PFSK-1 (cell line): ENCODE data around the gene PLEKHM3.

Experiments
- FOXP2 ChIP-seq: optimal IDR thresholded peaks from 2 replicates; pipeline ENCODE3; 2011; ENCODE audit warnings: borderline replicate concordance, control low read depth, inconsistent platforms; ENCODE audit not compliant: insufficient read depth; ENCODE audit errors: extremely low read length, extremely low read depth
- POLR2AphosphoS5 ChIP-seq: IDR thresholded peaks from 2 replicates; pipeline ENCODE4 v1.6.1; 2012; ENCODE audit warnings: low read depth, mild to moderate bottlenecking, control low read depth, low read length, moderate library complexity
- SIN3A ChIP-seq: IDR thresholded peaks from 2 replicates; pipeline ENCODE4 v1.6.1; 2012; ENCODE audit warnings: mild to moderate bottlenecking, low read length, moderate library complexity, borderline replicate concordance; ENCODE audit not compliant: insufficient read depth
- TAF1 ChIP-seq: IDR thresholded peaks from 2 replicates; pipeline ENCODE4 v1.6.1; 2012; ENCODE audit warnings: low read length, control low read depth, borderline replicate concordance; ENCODE audit not compliant: insufficient read depth
- TF ChIP-seq, protein P1 (sequence below), 2 experiments: IDR thresholded peaks; 2 replicates each; pipeline versions ENCODE4 v1.6.1 to v1.8.0; 2011 to 2012; ENCODE audit warnings: low read depth in 2 of 2, low read length in 2 of 2, control low read depth in 1 of 2, inconsistent platforms in 1 of 2, mild to moderate bottlenecking in 1 of 2, moderate library complexity in 1 of 2; ENCODE audit not compliant: insufficient read depth in 1 of 2

DNA sequence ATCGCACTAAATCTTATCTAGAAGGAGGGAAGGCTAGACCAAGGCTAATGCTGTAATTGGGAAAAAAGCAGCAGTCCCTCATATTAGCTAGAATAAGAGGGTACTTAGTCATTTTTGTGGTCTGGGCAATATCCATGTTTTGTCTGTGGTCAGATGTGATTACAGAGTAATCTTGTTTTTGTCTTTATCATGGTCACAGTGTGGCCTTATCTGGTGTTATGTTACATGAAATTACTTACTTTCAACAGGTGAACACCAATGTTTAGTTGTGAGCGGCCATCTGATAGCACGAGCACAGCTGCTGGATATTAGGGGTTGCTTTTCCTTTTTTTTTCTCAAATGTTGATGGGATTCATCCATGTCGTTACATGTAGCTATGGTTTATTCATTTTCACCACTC lies 23.7 kb upstream of the PLEKHM3 start:
- TF ChIP-seq, protein P1, sequence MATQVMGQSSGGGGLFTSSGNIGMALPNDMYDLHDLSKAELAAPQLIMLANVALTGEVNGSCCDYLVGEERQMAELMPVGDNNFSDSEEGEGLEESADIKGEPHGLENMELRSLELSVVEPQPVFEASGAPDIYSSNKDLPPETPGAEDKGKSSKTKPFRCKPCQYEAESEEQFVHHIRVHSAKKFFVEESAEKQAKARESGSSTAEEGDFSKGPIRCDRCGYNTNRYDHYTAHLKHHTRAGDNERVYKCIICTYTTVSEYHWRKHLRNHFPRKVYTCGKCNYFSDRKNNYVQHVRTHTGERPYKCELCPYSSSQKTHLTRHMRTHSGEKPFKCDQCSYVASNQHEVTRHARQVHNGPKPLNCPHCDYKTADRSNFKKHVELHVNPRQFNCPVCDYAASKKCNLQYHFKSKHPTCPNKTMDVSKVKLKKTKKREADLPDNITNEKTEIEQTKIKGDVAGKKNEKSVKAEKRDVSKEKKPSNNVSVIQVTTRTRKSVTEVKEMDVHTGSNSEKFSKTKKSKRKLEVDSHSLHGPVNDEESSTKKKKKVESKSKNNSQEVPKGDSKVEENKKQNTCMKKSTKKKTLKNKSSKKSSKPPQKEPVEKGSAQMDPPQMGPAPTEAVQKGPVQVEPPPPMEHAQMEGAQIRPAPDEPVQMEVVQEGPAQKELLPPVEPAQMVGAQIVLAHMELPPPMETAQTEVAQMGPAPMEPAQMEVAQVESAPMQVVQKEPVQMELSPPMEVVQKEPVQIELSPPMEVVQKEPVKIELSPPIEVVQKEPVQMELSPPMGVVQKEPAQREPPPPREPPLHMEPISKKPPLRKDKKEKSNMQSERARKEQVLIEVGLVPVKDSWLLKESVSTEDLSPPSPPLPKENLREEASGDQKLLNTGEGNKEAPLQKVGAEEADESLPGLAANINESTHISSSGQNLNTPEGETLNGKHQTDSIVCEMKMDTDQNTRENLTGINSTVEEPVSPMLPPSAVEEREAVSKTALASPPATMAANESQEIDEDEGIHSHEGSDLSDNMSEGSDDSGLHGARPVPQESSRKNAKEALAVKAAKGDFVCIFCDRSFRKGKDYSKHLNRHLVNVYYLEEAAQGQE (IDR thresholded peaks at IDR 0.05; ENCODE audit: insufficient read depth in 1 of 2, low read depth in 2 of 2, low read length in 2 of 2) = no peak
- TF ChIP-seq POLR2AphosphoS5 (no peak), TAF1 (no peak), SIN3A (no peak), FOXP2 (no peak)
